GM18951 (cell line): ENCODE results near the gene MDH2.
"Not testable (repeated sequence)": the region's sequence is repeated elsewhere in the genome, so short reads cannot be mapped to it uniquely, and the experiment has no call there.

Experiments used
- POLR2A ChIP-seq: IDR thresholded peaks from 4 replicates; pipeline ENCODE4 v1.6.1; 2011; ENCODE audit warnings: mild to moderate bottlenecking; ENCODE audit not compliant: insufficient read length, insufficient read depth; ENCODE audit errors: extremely low read depth
- in situ Hi-C: fragments of 300-500 bp; cut with MboI; formaldehyde crosslinking; loops from one replicate; pipeline ENCODE4 v1.12.0; 2022; ENCODE audit warnings: low sequenced_read_pairs, mixed read lengths, inconsistent platforms; ENCODE audit not compliant: unreplicated experiment

Gene MDH2, protein sequence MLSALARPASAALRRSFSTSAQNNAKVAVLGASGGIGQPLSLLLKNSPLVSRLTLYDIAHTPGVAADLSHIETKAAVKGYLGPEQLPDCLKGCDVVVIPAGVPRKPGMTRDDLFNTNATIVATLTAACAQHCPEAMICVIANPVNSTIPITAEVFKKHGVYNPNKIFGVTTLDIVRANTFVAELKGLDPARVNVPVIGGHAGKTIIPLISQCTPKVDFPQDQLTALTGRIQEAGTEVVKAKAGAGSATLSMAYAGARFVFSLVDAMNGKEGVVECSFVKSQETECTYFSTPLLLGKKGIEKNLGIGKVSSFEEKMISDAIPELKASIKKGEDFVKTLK

GRCh38 chr7:76047811-76048667 is at the start of gene MDH2, which contains the start of gene STYXL1:
TSS of gene MDH2 (plus strand) at chr7:76048106. CDS start at chr7:76048161, 55 bp downstream.
TSS of gene STYXL1 (minus strand) at chr7:76048000. CDS start at chr7:76030523, 17,477 bp downstream.
- in situ Hi-C loops = no loop called here
- TF ChIP-seq POLR2A = peak; percentile 95

- in situ Hi-C loops = no loop called here
- no peak for TF ChIP-seq POLR2A
Observed at GRCh38 chr7:76000566-76000965, 47.3 kb upstream of the MDH2 start.

- in situ Hi-C loops = no loop called here
- TF ChIP-seq POLR2A = no peak
Observed at GRCh38 chr7:76002139-76002538, 45.8 kb upstream of the MDH2 start.

- in situ Hi-C loops = no loop called here
- no peak for TF ChIP-seq POLR2A
Observed at GRCh38 chr7:76002822-76003221, 45.1 kb upstream of the MDH2 start.

DNA sequence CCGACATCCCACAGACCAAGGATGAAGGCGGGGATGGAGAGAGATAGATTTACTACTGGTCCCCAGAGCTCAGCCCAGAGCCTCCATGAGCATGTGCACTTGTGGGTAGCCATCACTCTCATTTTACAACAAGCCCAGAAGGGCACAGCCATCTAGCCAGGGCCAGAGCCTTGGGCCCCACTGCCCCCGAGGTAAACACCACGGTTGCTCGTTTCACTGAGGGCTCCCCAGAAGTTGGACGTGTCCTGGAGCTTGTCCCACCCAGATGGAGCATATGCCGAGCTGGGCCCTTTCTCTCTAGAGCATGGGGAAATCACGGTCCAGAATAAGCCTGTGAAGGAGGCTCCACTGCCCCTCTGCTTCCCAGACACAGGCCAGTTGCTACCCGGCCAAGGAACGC is 44.6 kb upstream of the MDH2 start:
- TF ChIP-seq POLR2A = no peak
- in situ Hi-C loops = no loop called here

DNA sequence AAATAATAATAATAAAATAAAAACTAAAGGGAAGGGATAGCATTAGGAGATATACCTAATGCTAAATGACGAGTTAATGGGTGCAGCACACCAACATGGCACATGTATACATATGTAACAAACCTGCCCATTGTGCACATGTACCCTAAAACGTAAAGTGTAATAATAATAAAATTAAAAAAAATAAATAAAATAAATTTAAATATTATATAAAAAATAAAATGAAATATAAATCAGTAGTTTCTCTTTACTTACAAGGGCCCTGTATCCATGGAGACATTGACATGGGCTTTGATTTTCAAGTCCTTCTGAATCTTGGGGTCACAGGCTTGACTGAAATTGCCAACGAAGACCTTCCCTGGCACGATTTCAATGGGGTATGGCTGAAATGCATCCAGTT is 42.9 kb upstream of the MDH2 start:
- in situ Hi-C loops = not testable (repeated sequence)

- no peak for TF ChIP-seq POLR2A
- in situ Hi-C loops = no loop called here
Observed at GRCh38 chr7:76008156-76008687, 39.7 kb upstream of the MDH2 start.

- in situ Hi-C loops = no loop called here
- no peak for TF ChIP-seq POLR2A
Observed at GRCh38 chr7:76009672-76010600, 38.0 kb upstream of the MDH2 start.

GRCh38 chr7:76011442-76011861 is 36.5 kb upstream of the MDH2 start:
- TF ChIP-seq POLR2A = no peak
- in situ Hi-C loops = no loop called here

DNA sequence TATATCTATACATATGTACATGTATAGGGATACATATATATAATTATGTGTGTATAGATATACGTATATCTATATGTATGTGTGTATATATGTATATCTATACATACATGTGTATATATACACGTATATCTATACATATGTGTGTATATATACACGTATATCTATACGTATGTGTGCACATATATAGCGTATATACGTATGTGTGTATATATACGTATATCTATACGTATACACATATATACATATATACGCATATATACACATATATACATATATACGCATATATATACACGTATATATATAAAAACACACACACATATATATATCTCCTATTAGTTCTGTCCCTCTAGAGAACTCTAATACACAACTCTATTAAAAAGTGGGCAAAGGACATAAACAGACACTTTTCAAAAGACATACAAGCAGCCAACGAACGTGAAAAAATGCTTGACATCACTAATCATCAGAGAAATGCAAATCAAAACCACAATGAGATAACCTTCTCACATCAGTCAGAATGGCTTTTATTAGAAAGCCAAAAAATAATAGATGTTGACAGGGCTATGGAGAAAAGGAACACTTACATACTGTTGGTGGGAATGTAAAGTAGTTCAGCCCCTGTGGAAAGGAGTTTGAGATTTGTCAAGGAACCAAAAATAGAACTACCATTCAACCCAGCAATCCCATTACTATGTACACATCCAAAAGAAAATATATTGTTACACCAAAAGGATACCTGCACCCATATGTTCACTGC is 31.5 kb upstream of the MDH2 start:
- in situ Hi-C loops = no loop called here
- no peak for TF ChIP-seq POLR2A

GRCh38 chr7:76018520-76018919 is 29.4 kb upstream of the MDH2 start:
- in situ Hi-C loops = not testable (repeated sequence)

DNA sequence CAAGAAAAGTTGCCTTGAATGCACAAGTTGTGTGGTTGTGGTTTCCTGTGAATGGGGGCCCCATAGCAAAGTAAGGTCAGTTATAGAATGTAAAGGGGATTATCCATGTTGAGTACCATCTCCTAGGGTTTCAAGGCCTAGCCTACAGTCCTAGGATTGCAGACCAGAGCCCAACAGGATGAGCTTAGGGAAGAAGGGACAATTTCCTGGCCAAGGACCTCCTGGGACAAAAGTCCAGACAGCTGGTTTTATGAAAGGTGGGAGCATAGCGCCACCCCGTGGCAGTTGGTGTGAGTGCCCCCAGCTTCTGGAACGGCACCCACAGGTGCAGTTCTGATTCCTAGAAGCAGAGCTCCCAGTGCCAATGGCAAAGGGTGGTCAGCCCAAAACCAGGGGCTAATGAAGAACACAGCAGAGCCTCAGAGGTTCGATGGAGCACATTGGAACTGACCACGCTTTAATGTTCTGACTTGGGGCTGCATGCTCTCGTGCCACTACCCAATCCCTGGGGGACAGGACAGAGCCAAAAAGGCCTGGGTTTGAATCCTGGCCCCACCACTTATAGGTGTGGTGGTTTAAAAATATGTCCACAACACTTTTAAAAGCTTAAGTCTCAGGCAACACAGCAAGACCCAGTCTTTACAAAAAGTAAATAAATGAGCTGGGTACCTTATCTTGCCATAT is 27.7 kb upstream of the MDH2 start:
- no peak for TF ChIP-seq POLR2A

More for the DNA sequence above, 27.7 kb upstream of the MDH2 start:
- in situ Hi-C loops = no loop called here
